GM18526 (cell line): ENCODE results near the gene PRKAR1A.

Experiments
- POLR2A ChIP-seq: IDR thresholded peaks from 3 replicates; pipeline ENCODE4 v1.6.1; 2011; ENCODE audit not compliant: insufficient read length; ENCODE audit errors: extremely low read depth

The PRKAR1A gene

GRCh38 chr17:68505951-68506350 lies 6.3 kb upstream of the PRKAR1A start:
- no peak for TF ChIP-seq POLR2A

DNA sequence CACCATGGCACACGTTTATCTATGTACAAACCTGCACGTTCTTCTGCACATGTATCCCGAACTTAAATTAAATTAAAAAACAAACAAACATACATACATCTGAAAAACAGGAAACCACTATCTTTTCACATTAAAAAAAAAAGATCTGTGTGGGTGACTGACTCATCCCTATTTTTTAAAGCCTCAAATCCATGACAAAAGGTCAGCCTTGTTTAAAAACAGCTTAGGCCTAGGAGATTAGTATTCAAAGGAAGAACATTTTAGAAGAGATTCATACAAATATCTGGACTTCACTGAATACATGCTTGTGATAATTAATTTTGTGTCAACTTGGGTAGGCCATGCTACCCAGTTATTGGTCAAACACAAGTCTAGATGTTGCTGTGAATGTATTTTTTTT lies 4.7 kb upstream of the PRKAR1A start:
- no peak for TF ChIP-seq POLR2A

DNA sequence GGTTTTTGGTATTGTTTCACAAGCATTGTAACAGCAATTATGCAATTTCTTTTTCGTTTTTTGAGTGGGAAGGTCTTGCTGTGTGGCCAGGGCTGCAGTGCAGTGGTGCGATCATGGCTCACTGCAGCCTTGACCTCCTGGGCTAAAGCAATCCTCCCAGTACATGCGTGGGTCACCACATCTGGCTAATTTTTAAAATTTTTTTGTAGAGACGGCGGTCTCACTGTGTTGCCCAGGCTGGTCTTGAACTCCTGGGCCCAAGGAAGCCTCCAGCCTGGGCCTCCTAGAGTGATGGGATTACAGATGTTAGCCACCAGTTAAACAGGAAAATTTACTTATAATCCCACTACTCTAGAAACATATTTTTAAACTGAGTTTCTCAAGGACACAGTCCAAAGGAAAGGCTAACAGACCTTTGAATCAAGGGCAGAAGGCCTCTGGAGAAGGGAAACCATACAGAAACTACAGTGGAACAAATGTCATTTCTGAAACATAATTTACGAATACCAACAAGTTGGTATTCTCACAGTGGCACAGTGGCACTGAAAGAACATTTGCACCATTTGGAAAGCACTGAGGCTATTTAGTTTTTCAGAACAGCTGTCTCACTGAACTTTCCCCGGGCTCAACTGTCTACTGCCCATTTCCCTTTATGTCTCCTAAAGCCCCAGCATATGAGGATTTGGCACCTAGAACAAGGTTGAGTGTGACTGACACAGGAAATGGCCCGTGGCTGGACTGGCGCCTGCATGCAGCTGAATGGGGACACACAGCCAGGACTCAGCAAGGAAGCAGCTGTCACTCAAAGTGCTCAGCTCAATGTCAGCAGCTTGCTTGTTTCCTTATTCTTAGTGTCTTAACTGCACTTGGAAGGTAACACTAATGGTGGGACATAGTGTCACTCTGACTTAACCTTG lies 2.8 kb upstream of the PRKAR1A start:
- TF ChIP-seq POLR2A, result no peak

DNA sequence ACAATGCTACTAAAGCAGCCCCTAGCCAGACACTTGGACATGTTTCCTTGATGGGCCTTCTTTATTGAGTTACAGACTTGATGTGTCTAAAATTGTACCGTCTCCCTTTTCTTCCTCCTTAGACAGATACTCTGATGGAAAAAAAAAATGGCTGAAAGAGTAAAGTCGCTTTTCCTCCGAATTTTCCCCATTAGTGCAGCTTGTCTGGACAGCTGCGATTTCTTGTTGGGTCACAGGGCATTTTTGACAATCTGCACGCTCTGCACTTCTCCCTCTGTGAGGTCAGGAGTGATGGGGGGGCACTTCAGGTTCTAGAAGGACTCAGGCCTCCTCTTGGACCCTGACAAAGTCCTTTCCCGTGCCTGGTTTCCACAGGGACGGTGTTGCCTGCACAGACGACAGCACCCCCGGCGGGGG lies 968 bp upstream of the PRKAR1A start:
- TF ChIP-seq POLR2A, result no peak

- no peak for TF ChIP-seq POLR2A
Observed at GRCh38 chr17:68511671-68512246, 471 bp upstream of the PRKAR1A start.

DNA sequence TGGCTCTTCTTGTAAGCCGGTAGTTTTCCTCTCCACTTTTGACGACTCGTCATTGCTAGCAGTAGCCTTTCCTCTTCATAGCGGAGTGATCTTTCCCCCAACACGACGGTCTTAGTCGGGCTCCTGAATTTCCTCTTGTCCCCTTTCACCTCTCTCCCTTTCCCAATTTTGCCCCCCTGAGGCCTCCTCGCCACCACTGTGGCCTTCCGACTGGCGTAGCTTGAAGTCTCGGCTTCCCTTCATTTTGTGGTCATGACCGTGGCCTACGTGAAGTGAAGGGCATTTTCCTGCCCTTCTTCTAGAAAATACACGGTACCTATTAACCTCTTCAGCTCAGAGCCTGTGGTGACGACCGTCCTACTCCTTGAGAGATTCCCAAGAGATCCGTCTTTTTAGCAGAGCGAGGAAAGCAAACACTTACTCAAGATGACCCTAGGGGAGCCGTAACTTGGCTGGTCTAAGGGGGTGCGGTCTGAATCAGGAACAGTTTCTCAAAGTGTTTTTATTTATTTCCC lies 787 bp downstream of the PRKAR1A start:
- no peak for TF ChIP-seq POLR2A

DNA sequence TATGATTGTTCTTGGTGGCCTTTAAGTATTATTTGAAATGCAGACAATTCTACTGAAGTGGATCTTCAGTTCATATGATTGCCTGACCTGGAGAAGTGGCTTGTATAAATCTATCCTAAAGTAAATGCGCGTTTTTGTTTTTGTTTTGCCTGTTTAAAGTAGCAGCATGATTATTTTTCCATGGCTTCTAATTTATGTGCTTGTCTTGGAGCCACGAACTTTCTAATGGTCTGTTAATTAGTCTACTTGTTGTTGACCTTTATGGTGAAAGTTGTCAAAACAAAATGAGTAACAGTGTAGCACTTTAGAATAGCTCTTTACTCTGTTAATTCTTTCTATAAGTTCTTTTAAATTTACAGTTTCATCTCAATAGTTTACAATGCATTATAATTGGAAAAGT lies 1.7 kb downstream of the PRKAR1A start:
- TF ChIP-seq POLR2A, result no peak

DNA sequence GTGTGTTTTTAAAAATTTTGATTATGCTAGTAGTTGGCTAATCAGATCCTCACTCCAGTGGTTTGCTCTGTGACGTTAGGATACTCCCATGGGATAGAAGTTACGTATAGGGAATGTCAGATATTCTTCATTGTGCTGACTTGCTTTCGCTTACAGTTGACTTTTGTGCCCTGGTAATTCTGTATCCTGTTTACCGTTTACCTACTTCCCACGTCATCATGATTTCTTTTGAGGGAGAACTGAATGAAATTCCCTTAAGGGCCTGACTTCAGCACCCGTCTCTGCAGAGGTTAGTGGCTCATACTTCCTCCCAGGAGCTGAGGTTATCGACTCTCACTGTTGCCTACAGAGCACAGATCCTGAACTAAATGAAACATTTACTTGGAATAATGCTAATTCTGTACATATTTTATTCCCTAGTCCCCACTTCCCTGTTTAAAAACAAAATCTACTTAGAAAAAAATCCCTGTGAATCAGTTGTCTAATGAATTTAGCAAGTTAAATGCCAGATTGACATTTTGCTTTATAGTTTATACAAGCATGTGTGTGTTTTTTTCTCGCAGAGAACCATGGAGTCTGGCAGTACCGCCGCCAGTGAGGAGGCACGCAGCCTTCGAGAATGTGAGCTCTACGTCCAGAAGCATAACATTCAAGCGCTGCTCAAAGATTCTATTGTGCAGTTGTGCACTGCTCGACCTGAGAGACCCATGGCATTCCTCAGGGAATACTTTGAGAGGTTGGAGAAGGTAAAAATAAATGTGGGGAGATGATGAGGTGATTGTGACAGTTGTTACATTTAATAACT lies 2.8 kb downstream of the PRKAR1A start:
- no peak for TF ChIP-seq POLR2A

DNA sequence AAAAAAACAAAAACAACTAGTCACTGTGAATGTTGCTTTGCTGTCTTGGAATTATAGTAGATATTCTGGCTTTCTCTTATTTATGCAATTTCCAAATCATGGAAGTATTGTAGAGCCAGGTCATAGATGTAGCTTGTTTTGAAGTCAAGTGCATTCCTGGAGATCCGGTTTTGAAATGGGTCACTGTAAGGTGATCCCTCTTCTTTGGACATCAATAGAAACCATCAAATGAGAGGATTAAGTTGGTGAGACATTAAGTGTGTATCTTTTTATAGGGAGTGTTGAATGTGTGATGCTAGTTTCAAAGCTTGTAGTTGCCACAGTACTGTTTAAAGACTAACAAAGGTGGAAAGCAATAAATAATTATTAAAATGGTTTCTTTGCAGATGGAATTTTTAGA lies 4.5 kb downstream of the PRKAR1A start:
- no peak for TF ChIP-seq POLR2A

- no peak for TF ChIP-seq POLR2A
Observed at GRCh38 chr17:68518063-68518815, 6.0 kb downstream of the PRKAR1A start.

- TF ChIP-seq POLR2A, result no peak
Observed at GRCh38 chr17:68519911-68520310, 7.7 kb downstream of the PRKAR1A start.

DNA sequence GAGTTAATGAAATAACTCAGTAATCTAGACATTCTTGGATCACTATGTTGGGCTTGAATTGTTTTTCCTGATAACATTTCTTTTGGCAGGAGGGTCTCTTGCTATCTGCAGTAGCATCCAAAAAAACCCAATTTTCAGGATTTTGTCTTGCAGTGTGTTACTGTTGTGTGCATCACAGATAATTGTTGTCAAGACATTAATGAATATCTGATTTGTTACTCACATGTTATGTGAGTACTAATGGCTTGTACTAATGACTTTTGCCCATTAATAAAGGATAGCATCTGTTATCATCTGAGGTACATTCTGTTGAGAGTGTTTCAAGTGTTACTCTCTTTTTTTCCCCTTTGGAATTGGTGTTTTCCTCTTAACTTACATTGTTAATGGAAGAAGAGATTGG lies 10.0 kb downstream of the PRKAR1A start:
- TF ChIP-seq POLR2A, result no peak

DNA sequence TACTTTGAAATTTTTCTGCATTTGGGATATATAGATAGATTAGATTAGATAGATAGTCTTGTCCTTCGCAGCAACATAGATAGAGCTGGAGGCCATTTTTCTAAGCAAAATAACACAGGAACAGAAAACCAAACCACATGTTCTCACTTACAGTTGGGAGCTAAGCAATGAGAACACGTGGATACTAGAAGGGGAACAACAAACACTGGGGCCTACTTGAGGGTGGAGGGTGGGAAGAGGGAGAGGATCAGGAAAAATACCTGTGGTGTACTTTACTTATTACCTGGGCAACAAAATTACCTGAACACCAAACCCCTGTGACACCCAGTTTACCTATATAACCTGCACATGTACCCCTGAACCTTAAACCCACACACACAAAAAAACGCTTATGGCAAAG lies 14.3 kb downstream of the PRKAR1A start:
- no peak for TF ChIP-seq POLR2A

- no peak for TF ChIP-seq POLR2A
Observed at GRCh38 chr17:68527314-68527713, 15.1 kb downstream of the PRKAR1A start.

DNA sequence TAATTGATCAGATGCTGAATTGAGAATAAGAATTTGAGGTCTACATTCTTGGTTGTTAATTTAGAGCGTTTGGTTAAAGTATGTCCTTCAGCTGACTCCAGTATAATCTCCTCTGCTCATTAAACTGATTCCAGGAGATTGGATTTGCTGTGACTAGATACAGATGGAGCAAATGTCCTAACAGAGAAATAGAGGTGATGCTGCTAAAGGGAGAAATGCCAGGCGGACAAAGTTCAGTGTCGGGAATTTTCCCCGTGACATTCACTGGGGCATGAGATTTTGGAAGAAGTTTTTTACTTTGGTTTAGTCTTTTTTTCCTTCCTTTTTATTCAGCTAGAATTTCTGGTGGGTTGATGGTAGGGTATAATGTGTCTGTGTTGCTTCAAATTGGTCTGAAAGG lies 19.0 kb downstream of the PRKAR1A start:
- no peak for TF ChIP-seq POLR2A

GRCh38 chr17:68532826-68533225 lies 20.6 kb downstream of the PRKAR1A start:
- TF ChIP-seq POLR2A, result no peak
